Astrocyte (in vitro differentiated cells and primary cell): Measurements from ENCODE around the gene NCBP2.

Experiments
- EZH2 ChIP-seq: IDR thresholded peaks from 2 replicates; pipeline ENCODE4 v1.6.1; 2012; ENCODE audit warnings: mild to moderate bottlenecking, low read length, inconsistent platforms; ENCODE audit not compliant: insufficient read depth
- TF ChIP-seq, protein P1 (sequence below): IDR thresholded peaks from 2 replicates; pipeline ENCODE4 v1.5.1; 2011; ENCODE audit warnings: low read depth, mild to moderate bottlenecking, inconsistent platforms, low read length, moderate library complexity; ENCODE audit not compliant: insufficient read depth

GRCh38 chr3:196896229-196896628 is 46.1 kb downstream of the NCBP2 start:
- TF ChIP-seq, protein P1, sequence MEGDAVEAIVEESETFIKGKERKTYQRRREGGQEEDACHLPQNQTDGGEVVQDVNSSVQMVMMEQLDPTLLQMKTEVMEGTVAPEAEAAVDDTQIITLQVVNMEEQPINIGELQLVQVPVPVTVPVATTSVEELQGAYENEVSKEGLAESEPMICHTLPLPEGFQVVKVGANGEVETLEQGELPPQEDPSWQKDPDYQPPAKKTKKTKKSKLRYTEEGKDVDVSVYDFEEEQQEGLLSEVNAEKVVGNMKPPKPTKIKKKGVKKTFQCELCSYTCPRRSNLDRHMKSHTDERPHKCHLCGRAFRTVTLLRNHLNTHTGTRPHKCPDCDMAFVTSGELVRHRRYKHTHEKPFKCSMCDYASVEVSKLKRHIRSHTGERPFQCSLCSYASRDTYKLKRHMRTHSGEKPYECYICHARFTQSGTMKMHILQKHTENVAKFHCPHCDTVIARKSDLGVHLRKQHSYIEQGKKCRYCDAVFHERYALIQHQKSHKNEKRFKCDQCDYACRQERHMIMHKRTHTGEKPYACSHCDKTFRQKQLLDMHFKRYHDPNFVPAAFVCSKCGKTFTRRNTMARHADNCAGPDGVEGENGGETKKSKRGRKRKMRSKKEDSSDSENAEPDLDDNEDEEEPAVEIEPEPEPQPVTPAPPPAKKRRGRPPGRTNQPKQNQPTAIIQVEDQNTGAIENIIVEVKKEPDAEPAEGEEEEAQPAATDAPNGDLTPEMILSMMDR: no peak
- TF ChIP-seq EZH2: no peak
